Measurements from ENCODE around the gene PARP3. TPM values are rescaled to one million over a fixed set of nuclear protein-coding genes. Genes with fewer than 3 reads are reported as not detected.
A peak's percentile ranks its signal among the peaks of the same experiment; 100 is the strongest.

Gene PARP3
- total and polyA plus RNA-seq, 2 donors from 2014 or later: 28.5 to 30.1 TPM

DNA sequence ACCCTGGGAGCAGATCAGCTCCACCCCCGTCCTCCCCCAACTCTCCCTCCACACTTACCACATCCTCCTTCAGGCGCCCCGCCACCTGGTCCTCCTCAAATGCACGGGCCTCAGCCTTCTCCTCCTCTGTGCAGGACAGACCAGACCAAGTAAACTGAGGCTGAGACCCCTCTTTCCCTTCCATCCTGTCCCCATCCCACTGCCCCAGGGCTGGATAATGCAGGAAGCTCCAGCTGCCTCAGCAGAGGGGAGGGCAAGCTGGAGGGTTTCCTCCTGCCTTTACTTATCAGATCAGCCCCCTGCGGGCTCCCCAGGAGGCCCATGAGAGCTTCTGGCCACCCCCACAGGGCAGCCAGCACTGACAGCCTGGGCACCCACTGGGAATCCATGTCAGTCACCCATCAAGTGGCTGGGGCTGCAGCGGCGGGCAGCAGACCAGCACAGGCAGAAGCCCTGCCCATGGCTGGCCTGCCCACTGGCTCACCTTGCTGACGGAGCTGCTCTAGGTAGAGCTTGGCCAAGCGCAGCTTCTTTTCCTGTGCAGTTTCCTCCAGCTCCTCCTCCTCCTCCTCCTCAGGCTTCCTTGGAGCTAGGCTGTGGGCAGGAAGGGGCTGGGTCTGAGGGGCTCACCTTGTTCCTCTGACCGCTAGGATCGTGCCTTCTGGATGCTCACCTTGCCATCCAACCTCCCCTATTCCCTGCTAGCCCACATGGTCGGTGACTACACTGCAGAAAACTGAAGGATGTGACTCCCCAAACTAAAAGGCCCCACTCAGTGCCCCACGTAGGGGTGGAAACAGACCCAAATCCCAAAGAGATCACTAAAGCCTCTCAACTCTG lies 4.3 kb upstream of the PARP3 start:
- H3K4me1 ChIP-seq (ENCODE audit: control insufficient read depth in 2 of 3, insufficient read depth in 2 of 3, low read depth in 1 of 3, low read length in 3 of 3): peaks cover 0 to 12% (median 10%) of the 10 kb centered on the region in 3 donors
- no peak overlapping the region for H3K27ac ChIP-seq (ENCODE audit: low read depth in 2 of 2, low read length in 2 of 2)
- no peak for FAIRE-seq
- TF ChIP-seq, protein P1, sequence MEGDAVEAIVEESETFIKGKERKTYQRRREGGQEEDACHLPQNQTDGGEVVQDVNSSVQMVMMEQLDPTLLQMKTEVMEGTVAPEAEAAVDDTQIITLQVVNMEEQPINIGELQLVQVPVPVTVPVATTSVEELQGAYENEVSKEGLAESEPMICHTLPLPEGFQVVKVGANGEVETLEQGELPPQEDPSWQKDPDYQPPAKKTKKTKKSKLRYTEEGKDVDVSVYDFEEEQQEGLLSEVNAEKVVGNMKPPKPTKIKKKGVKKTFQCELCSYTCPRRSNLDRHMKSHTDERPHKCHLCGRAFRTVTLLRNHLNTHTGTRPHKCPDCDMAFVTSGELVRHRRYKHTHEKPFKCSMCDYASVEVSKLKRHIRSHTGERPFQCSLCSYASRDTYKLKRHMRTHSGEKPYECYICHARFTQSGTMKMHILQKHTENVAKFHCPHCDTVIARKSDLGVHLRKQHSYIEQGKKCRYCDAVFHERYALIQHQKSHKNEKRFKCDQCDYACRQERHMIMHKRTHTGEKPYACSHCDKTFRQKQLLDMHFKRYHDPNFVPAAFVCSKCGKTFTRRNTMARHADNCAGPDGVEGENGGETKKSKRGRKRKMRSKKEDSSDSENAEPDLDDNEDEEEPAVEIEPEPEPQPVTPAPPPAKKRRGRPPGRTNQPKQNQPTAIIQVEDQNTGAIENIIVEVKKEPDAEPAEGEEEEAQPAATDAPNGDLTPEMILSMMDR (IDR thresholded peaks at IDR 0.05; ENCODE audit: borderline replicate concordance, extremely low read depth, insufficient read depth): no peak
- DNase-seq: peak in 1 of 5 donors; percentile 48
- no peak overlapping the region for H3K4me3 ChIP-seq (ENCODE audit: low read length in 3 of 3)
- no peaks in the 10 kb centered on the region for H3K27me3 ChIP-seq (ENCODE audit: control insufficient read depth, insufficient read depth, low read length)
- H3K36me3 ChIP-seq (ENCODE audit: control insufficient read depth in 2 of 3, insufficient read depth in 3 of 3, low read length in 3 of 3): peaks cover 0 to 31% (median 18%) of the 10 kb centered on the region in 3 donors
- H3K9me3 ChIP-seq (ENCODE audit: control insufficient read depth in 2 of 3, insufficient read depth in 1 of 3, low read length in 3 of 3): no peaks in the 10 kb centered on the region
- intact Hi-C loops (cut with DNase I): no loop called here
- no peak overlapping the region for H3K9ac ChIP-seq (ENCODE audit: low read length in 3 of 3)

DNA sequence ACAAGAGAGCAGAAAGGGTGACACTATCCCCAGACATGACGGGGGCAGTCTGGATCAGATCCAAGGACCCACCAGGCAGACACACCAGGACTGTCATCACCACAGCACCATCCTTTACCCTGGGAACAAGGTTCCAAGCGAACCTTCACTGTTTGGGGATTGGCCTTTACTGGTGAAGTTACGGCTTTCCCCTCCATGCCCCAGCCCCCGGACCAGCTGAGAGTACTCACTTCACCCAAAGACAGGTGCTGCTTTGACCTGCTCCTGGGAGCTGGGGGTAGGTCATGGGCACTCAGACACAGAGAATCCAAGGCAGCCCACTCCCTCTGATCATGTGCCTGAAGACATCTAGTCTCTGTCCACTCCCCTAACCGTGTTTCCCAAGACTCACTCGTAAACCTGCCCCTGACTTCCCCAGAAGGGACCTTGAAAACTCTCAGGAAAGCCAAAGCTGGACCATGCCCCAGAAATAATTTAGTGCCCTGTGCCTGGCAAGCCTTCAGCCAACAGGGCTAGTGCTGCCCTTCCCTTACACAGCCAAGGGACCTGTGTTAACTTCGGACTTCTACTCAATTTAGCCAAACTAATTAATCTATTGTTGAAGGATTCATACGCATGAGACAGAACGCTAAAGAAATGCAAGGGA lies 3.3 kb upstream of the PARP3 start:
- H3K9me3 ChIP-seq (ENCODE audit: control insufficient read depth in 2 of 3, insufficient read depth in 1 of 3, low read length in 3 of 3): no peaks in the 10 kb centered on the region
- H3K36me3 ChIP-seq (ENCODE audit: control insufficient read depth in 2 of 3, insufficient read depth in 3 of 3, low read length in 3 of 3): peaks cover 0 to 25% (median 18%) of the 10 kb centered on the region in 3 donors
- intact Hi-C loops (cut with DNase I): no loop called here
- H3K27ac ChIP-seq (ENCODE audit: low read depth in 2 of 2, low read length in 2 of 2): no peak overlapping the region
- TF ChIP-seq, protein P1 (IDR thresholded peaks at IDR 0.05; ENCODE audit: borderline replicate concordance, extremely low read depth, insufficient read depth): no peak
- no peak overlapping the region for H3K9ac ChIP-seq (ENCODE audit: low read length in 3 of 3)
- FAIRE-seq (no peak), DNase-seq (peak in 1 of 5 donors; percentile 22)
- no peaks in the 10 kb centered on the region for H3K27me3 ChIP-seq (ENCODE audit: control insufficient read depth, insufficient read depth, low read length)
- H3K4me3 ChIP-seq (ENCODE audit: low read length in 3 of 3): no peak overlapping the region
- peaks cover 0 to 17% (median 15%) of the 10 kb centered on the region in 3 donors for H3K4me1 ChIP-seq (ENCODE audit: control insufficient read depth in 2 of 3, insufficient read depth in 2 of 3, low read depth in 1 of 3, low read length in 3 of 3)

DNA sequence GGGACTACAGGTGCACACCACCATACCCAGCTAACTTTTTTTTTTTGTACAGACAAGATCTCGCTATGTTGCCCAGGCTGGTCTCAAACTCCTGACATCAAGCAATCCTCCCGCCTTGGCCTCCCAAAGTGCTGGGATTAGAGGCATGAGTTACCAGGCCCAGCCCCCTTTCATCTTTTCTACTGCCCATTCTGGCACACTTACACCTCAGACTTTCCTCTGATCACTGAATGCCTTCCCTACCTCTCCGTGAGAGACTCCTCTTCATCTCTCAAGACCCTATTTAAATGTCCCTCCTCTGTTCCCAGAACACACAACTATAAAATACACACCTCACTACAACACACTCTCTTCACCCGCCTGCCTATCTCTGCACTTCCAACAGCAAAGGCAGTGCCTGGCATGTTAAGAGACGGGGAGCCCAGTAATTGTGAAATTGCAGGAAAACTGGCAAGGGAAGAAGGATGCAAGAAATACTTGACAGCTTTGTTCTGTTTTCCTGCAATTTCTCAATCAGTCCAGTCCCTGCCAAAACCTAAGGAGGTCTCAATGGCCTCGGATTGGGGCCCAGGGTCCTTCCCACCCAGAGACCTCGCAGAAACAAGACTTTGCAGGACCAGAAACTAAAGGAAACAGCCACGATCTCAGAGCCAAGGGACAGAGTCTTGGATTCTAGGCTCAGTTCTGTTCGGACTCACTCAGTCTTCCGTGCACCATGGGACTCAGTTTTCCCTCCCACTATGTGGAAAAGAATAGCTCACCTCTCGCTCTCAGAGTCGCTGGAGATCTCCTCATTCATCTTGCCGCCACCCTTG lies 1.3 kb upstream of the PARP3 start:
- FAIRE-seq: no peak

More for the DNA sequence above, 1.3 kb upstream of the PARP3 start:
- Histone ChIP-seq H3K4me1 (ENCODE audit: control insufficient read depth in 2 of 3, insufficient read depth in 2 of 3, low read depth in 1 of 3, low read length in 3 of 3) (peaks cover 0 to 17% (median 15%) of the 10 kb centered on the region in 3 donors), H3K9ac (ENCODE audit: low read length in 3 of 3) (peak overlapping the region in 2 of 3 donors; percentile 50 to 72), H3K9me3 (ENCODE audit: control insufficient read depth in 2 of 3, insufficient read depth in 1 of 3, low read length in 3 of 3) (no peaks in the 10 kb centered on the region), H3K4me3 (ENCODE audit: low read length in 3 of 3) (peak overlapping the region; percentile 69 to 78 (median 70)), H3K27ac (ENCODE audit: low read depth in 2 of 2, low read length in 2 of 2) (no peak overlapping the region), H3K36me3 (ENCODE audit: control insufficient read depth in 2 of 3, insufficient read depth in 3 of 3, low read length in 3 of 3) (peaks cover 0 to 23% (median 13%) of the 10 kb centered on the region in 3 donors), H3K27me3 (ENCODE audit: control insufficient read depth, insufficient read depth, low read length) (no peaks in the 10 kb centered on the region)
- intact Hi-C loops (cut with DNase I): no loop called here
- peak in 2 of 5 donors; percentile 36 to 51 for DNase-seq
- TF ChIP-seq, protein P1 (IDR thresholded peaks at IDR 0.05; ENCODE audit: borderline replicate concordance, extremely low read depth, insufficient read depth): no peak
